WTC11 (cell line): ENCODE measurements around the gene ATP2B3.

Experiments
- ATF2 ChIP-seq: sonication (generic); formaldehyde crosslinking; IDR thresholded peaks from 2 replicates; pipeline ENCODE4 v1.8.1; 2022; ENCODE audit warnings: low read depth, missing genetic modification reagents, borderline replicate concordance
- ATF3 ChIP-seq: sonication (generic); formaldehyde crosslinking; conservative IDR thresholded peaks from 2 replicates; pipeline ENCODE4 v1.8.1; 2022; ENCODE audit warnings: mild to moderate bottlenecking, missing genetic modification reagents
- CDX4 ChIP-seq: fragments of 250-450 bp; sonication (Bioruptor Pico); IDR thresholded peaks from 2 replicates; pipeline ENCODE4 v1.9.0; 2021; ENCODE audit warnings: moderate library complexity, mild to moderate bottlenecking, inconsistent platforms, borderline replicate concordance
- CREB1 ChIP-seq: sonication (generic); formaldehyde crosslinking; IDR thresholded peaks from 2 replicates; pipeline ENCODE4 v1.8.0; 2023; ENCODE audit warnings: mild to moderate bottlenecking, missing genetic modification reagents
- CTCF ChIP-seq: fragments of 200-600 bp; IDR thresholded peaks from 2 replicates; pipeline ENCODE4 v1.8.0; 2022; ENCODE audit warnings: antibody characterized with exemption
- E2F1 ChIP-seq: sonication (generic); formaldehyde crosslinking; IDR thresholded peaks from 2 replicates; pipeline ENCODE4 v1.8.0; 2022; ENCODE audit warnings: mild to moderate bottlenecking, missing genetic modification reagents
- GTF2I ChIP-seq: fragments of 250-450 bp; sonication (Bioruptor Pico); conservative IDR thresholded peaks from 2 replicates; pipeline ENCODE4 v1.4.0; 2021; ENCODE audit warnings: mild to moderate bottlenecking
- MAX ChIP-seq: sonication (generic); formaldehyde crosslinking; IDR thresholded peaks from 2 replicates; pipeline ENCODE4 v1.8.0; 2022; ENCODE audit warnings: mild to moderate bottlenecking, missing genetic modification reagents
- NR3C1 ChIP-seq: sonication (generic); formaldehyde crosslinking; conservative IDR thresholded peaks from 2 replicates; pipeline ENCODE4 v1.8.1; 2023; ENCODE audit warnings: low read depth, mild to moderate bottlenecking, missing genetic modification reagents
- TEAD4 ChIP-seq: sonication (generic); formaldehyde crosslinking; IDR thresholded peaks from 2 replicates; pipeline ENCODE4 v1.8.0; 2022; ENCODE audit warnings: mild to moderate bottlenecking, missing genetic modification reagents
- ZBTB21 ChIP-seq: sonication (generic); formaldehyde crosslinking; IDR thresholded peaks from 2 replicates; pipeline ENCODE4 v1.8.1; 2023; ENCODE audit warnings: mild to moderate bottlenecking, missing genetic modification reagents, borderline replicate concordance
- ZNF423 ChIP-seq: fragments of 250-450 bp; sonication (Bioruptor Pico); IDR thresholded peaks from 2 replicates; pipeline ENCODE4 v2.1.2; 2022; ENCODE audit warnings: mild to moderate bottlenecking, moderate library complexity

- TF ChIP-seq ATF3 (CRISPR knock-in tag), result no peak
- no peak for TF ChIP-seq ATF2 (CRISPR knock-in tag)
- no peak for TF ChIP-seq CTCF
- no peak for TF ChIP-seq CREB1 (CRISPR knock-in tag)
- no peak for TF ChIP-seq CDX4 (CRISPR knock-in tag)
- no peak for TF ChIP-seq E2F1
- no peak for TF ChIP-seq ZBTB21 (CRISPR knock-in tag)
- TF ChIP-seq GTF2I (CRISPR knock-in tag), result no peak
- no peak for TF ChIP-seq NR3C1 (CRISPR knock-in tag)
- no peak for TF ChIP-seq ZNF423
- TF ChIP-seq MAX (CRISPR knock-in tag), result no peak
- no peak for TF ChIP-seq TEAD4 (CRISPR knock-in tag)
Observed at GRCh38 chrX:153544727-153545126, 27.3 kb downstream of the ATP2B3 start.
